Fibroblast of upper back skin (primary cell): ENCODE measurements around the gene SNX5.

ENCODE experiments used
- DNase-seq: peaks from one replicate; pipeline ENCODE4 v3.0.0-alpha.2; 2013

SNX5 gene

DNA sequence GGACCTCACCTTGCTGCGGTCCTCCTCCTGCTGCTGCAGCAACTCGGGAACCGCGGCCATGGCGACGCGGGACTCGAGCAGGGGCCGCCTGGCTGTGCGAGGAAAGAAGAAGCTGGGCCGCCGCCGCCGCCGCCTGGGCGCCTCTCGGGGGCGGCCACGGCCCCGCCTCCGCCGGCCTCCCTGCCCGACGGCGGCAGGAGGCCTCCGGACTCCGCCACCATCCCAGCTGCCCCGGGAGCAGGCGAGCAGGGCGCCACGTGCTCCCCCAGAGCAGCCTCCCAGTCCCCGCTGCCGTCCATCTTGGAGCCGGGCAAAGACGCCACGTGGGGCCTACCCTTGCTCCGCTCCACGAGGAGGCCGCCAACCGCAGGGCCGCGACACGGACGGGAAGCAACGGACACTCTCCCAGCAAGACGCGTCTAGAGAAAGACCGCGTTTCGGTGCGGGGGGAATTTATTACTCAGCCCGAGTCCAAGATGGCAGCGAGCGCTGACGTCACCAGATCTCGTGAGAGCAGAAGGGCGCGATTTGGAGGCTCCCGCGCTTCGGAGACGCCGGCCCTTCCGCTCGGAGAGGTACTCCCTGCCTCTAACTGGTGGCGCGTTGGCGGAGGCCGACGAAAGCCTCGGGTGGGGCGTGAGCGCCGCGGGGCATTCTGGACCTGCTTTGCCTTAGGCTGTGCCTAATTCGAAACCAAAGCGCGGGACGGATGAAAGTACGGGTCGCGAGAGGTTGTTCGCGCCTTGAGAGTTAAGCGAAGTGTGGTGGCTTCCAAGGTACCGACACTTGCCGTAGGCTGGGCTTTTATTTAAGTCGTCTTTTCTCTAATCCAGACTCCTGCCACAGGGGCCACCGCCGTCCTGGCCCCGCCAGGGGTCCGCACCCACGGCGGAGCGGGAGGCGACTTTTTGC is at the start of gene SNX5, which contains the start of gene MGME1:
TSS of gene SNX5 (minus strand) at position 429 of the 912 bp plus-strand sequence. CDS start at position 60, 369 bp downstream.
TSS of gene MGME1 (plus strand) at position 653 of the 912 bp plus-strand sequence. CDS start 842 bp downstream, outside the sequence.
- DNase-seq, result peak; percentile 99

DNA sequence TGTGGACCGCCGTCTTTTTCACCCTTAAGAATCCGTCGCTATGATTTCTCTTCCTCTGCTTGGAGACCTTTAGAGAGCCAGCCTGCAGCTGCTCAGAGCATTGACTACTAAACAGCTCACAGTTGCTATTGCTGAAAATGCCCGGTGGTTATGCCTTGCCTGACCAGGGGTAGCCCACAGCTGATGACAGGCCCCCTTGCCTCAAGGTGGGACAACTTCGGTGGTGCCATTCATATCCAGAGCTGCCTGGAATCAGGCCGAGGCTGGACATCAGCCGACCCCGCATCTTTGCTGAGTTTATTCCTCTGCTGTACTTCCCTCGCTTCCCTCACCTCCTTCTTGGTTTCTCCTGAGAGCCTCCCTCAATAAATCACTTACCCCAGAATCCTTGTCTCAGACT is 49.5 kb upstream of the SNX5 start:
- DNase-seq, result no peak

GRCh38 chr20:18016772-18017171 is 48.2 kb upstream of the SNX5 start:
- DNase-seq, result no peak

- no peak for DNase-seq
These were observed 45.8 kb upstream of the SNX5 start for GRCh38 chr20:18014411-18014810.

GRCh38 chr20:18012901-18013300 is 44.3 kb upstream of the SNX5 start:
- DNase-seq, result no peak

GRCh38 chr20:18011951-18012645 is 43.5 kb upstream of the SNX5 start:
- DNase-seq, result no peak

GRCh38 chr20:18011482-18011881 is 42.9 kb upstream of the SNX5 start:
- DNase-seq, result no peak

GRCh38 chr20:18009116-18009515 is 40.5 kb upstream of the SNX5 start:
- no peak for DNase-seq

DNA sequence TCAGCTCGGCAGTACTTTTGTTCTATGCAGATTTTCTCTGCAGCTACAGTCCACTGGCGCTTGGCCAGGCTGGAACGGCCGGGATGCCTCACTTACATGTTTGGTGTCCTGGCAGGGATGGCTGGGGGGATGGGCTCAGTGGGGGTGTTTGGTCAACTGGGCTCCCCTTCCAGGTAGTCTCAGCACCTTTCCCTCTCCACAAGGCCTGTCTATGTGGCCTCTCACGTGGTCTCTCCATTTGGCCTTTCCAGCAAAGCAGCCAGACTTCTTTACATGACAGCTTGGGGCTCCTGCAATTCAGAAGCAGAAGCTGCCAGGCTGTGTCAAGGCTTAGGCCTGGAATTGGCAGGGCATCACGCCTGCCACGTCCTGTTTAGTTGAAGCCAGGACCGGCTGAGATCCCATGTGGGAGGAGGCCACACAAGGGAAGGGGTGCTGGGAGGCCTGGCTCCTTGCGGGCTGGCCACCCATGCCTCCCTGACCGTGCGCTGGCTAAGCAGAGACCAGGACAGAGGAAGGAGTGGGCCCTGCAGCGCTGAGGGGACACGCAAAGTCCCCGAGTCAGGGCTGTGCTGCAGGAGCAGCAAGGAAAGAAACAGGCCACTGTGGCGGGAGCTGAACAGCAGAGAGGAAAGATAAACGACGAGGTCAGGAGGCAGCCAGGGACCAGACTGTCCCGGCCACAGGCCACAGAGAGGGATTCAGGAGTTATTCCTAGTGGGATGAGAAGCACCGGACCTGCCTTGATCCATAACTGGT is 39.1 kb upstream of the SNX5 start:
- no peak for DNase-seq

GRCh38 chr20:18006684-18007083 is 38.1 kb upstream of the SNX5 start:
- no peak for DNase-seq

GRCh38 chr20:18005990-18006364 is 37.4 kb upstream of the SNX5 start:
- DNase-seq, result no peak

DNA sequence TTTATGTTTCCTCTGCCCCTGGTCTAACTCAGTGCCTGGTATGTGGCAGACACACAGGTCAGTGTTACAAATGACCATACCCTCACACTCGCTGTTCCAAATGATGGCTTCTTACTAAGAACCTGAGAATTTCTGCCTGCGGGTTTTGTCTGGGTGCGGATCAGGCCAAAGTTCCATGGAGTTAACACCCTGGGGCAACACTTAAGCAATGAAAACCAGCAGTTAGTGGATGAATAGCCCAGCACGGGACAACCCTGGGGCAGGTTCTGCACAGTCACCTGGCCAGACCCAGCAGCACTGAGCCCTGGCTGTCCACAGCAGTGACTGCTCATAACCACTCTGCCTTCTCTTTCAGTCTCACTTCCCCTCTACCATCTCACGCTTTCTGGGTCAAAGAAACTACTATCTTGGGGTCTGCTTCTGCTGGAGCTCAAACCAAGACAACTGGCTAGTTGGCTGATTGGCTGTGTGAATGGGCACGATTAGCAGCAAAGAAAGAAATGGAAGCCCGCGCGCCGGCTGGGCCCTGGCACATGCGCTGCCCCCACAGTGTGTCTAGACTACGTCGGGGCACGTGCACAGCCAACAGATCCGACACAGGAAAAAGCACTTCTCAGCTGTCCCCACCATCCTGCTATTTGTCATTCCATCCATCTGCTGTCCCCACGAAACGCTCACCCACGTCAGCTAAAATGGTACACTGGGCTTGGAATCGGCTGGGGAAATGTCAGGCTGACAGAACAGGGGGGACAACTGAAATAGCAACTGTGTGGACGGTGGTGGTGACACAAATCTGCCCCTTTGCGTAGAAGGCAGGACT is 36.8 kb upstream of the SNX5 start:
- DNase-seq, result no peak

GRCh38 chr20:18004384-18005031 is 35.9 kb upstream of the SNX5 start:
- peak; percentile 54 for DNase-seq

DNA sequence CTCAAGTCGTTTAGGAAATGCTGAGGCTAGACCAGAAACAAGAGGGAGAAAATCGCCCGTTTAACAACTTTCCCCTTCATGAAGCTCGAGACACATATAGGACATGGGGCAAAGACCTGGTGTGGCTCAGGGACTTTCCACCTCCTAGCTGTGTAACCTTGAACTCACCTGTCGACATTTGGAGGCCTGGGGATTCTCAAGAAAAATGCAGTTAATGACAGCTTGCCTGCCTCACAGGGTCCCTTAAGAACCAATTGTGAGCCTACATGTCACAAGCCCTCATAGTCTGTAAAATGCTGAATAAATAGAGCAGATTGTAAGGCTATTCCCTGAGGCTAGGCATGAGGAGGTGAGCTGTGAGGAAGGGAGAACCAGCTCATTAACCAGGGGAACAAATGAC is 35.3 kb upstream of the SNX5 start:
- DNase-seq, result no peak

DNA sequence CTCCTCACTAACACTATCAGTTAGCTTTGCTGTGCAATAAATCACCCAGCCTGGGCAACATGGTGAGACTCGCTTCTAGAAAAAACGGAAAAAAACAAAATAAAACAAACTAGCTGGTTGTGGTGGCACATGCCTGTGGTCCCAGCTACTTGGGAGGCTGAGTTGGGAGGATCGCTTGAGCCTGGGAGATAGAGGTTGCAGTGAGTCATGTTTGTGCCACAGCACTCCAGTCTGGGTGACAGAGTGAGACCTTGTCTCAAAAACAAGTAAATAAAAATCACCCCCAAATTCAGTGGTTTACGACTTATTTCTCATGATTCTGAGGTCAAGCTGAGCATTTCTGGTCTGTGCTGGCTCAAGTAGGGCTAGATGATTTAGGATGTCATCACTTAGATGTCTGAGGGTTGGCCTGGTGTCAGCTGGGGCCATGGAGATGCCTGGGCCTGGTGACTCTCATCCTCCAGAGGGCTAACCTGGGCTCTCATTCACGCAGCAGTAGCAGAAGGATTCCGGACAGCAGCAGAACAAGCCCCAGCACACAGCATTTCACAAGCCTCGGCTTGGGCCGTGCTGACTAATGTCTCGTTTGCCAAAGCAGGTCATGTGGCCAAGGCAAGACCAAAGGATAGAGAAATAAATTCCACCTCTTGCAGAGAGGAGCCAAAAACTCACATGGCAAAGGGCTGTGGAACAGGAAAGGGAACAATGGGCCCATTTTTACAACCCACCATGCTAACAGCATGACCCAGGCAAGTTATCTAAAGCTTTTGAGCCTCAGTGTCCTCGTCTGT is 32.7 kb upstream of the SNX5 start:
- peak; percentile 80 for DNase-seq

DNA sequence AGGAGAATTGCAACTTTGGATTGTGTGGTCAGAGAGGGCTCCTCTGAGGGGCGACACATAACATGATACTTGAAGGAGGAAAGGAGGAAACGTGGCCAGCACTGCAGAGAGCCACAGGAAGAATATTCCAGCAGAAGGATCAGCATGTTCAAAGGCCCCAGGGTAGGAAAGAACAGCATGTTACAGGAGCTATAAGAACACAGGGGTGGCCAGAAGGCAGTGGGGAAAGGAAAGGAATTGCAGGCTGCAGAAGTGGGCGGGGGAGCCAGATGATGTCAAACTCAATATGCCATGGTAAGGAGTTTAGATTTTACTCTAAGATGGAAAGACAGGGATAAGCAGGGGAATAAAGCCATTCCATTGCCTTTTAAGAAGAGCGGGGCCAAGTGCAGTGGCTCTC is 31.0 kb upstream of the SNX5 start:
- no peak for DNase-seq

DNA sequence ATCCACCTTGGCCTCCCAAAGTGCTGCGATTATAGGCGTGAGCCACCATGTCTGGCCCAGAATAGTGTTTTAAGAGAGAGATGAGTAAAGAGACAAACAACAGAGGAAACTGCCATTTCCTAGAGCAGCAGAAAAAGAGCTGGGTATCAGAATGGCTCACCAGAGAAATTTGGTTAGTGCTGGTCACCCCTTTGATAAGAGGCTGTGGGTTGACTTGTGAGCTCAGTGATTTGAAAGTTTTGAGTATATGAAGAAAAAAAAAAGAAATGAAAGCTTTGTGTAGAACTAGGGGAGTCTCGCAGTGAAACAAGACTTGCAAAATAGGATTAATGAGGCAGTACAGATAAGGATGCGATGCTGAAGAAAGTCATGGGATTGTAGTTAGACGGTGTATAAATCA is 29.9 kb upstream of the SNX5 start:
- no peak for DNase-seq

- peak; percentile 75 for DNase-seq
These were observed 27.6 kb upstream of the SNX5 start for GRCh38 chr20:17995967-17996819.

GRCh38 chr20:17993546-17993945 is 25.0 kb upstream of the SNX5 start:
- DNase-seq, result no peak
